SH-SY5Y (cell line): Measurements from ENCODE around the gene TLX2.

Experiments
- GATA2 ChIP-seq: IDR thresholded peaks from 2 replicates; pipeline ENCODE4 v1.6.1; 2011; ENCODE audit warnings: mild to moderate bottlenecking, low read depth, low read length
- GATA3 ChIP-seq: IDR thresholded peaks from 2 replicates; pipeline ENCODE4 v1.6.1; 2011; ENCODE audit warnings: low read depth, mild to moderate bottlenecking, low read length, moderate library complexity

DNA sequence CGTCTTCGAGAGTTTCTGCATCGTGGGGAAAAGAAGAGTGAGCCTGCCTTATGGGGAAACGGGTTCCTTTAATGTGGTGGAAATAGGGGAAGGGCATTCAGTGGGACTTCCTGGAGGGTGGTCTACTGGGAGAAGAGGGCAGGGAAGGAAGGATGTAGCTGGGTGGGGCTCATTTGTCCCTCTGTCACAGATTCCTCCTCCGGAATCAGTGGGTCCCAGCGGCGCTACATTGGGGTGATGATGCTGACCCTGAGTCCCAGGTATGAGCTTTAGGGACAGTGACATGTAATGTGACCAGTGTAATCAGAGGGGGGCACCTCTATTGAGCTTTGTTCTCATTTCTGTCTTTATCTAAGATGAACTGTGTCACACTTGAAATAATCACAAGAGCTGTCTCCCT, 17.4 kb downstream of the TLX2 start:
- no peak for TF ChIP-seq GATA3
- no peak for TF ChIP-seq GATA2
